K562 (cell line): ENCODE measurements around the gene DNER. TPM values are rescaled to one million over a fixed set of nuclear protein-coding genes. Genes with fewer than 3 reads are reported as not detected.

Experiments
- BACH1 ChIP-seq: fragments of 200-800 bp; sonication (Bioruptor generic); IDR thresholded peaks from 2 replicates; pipeline ENCODE4 v1.6.1; 2016; ENCODE audit warnings: missing genetic modification characterization, missing compliant biosample characterization
- E2F8 ChIP-seq: fragments of 450-650 bp; IDR thresholded peaks from 2 replicates; pipeline ENCODE4 v1.7.1; 2018; ENCODE audit warnings: mild to moderate bottlenecking, low read depth; ENCODE audit not compliant: partially characterized antibody
- EP400 ChIP-seq: fragments of 450-650 bp; IDR thresholded peaks from 2 replicates; pipeline ENCODE4 v1.6.1; 2017; ENCODE audit warnings: antibody characterized with exemption, mild to moderate bottlenecking, moderate library complexity
- HDAC1 ChIP-seq, 2 experiments: fragments of 450-650 bp; IDR thresholded peaks; 2 replicates each; pipeline ENCODE4 v1.6.1; 2016 to 2017; ENCODE audit warnings: inconsistent platforms in 1 of 2, mild to moderate bottlenecking in 1 of 2, moderate library complexity in 1 of 2
- LARP7 ChIP-seq: fragments of 450-650 bp; IDR thresholded peaks from 2 replicates; pipeline ENCODE4 v1.6.1; 2016
- MCM2 ChIP-seq: fragments of 450-650 bp; IDR thresholded peaks from 2 replicates; pipeline ENCODE4 v1.6.1; 2017; ENCODE audit warnings: low read depth, mild to moderate bottlenecking
- POLR2G ChIP-seq: fragments of 200-400 bp; formaldehyde crosslinking; IDR thresholded peaks from 2 replicates; pipeline ENCODE4 v1.6.1; 2017; ENCODE audit warnings: low read depth, mild to moderate bottlenecking, antibody characterized with exemption, low read length, moderate library complexity
- ZBTB2 ChIP-seq: fragments of 450-650 bp; IDR thresholded peaks from 2 replicates; pipeline ENCODE4 v1.6.1; 2016; ENCODE audit warnings: antibody characterized with exemption
- ZNF121 ChIP-seq: sonication (generic); formaldehyde crosslinking; conservative IDR thresholded peaks from 2 replicates; pipeline ENCODE4 v1.8.0; 2022; ENCODE audit warnings: missing genetic modification reagents
- ZNF445 ChIP-seq: fragments of 250-450 bp; sonication (Bioruptor Pico); IDR thresholded peaks from 2 replicates; pipeline ENCODE4 v1.4.0; 2020; ENCODE audit warnings: low read depth, mild to moderate bottlenecking, moderate library complexity
- polyA plus RNA-seq, 8 experiments: library from polyadenylated mRNA; depleted of rRNA in 4 of 8; stranded (reverse) in 5 of 8; unstranded in 3 of 8; fragments of >200 nt; fragmentation: Nextera tagmentation in 2 of 8; fragmentation: Illumina TruSeq in 1 of 8; extraction: Ambion mirVana in 2 of 8; extraction: Trizol in 1 of 8; gene quantifications; 2 replicates each; pipeline versions ENCODE4 v1.2.1 to v1.2.3, GENCODE V29; 2011 to 2014; ENCODE audit warnings: inconsistent platforms in 1 of 8, missing spikeins in 1 of 8
- total RNA-seq, 7 experiments: library from RNA; depleted of rRNA in 6 of 7; stranded (reverse); fragments of >200 nt in 6 of 7; fragmentation: Illumina TruSeq in 2 of 7; extraction: Trizol in 2 of 7; gene quantifications; 2 replicates each; pipeline versions ENCODE4 v1.2.1 to v1.2.3, GENCODE V29; 2011 to 2021; ENCODE audit warnings: low replicate concordance in 1 of 7

Gene DNER
- total and polyA plus RNA-seq, 9 of the 15 experiments (the other 6 are each of a cell fraction or from before 2014, with no cell fraction given): not detected

GRCh38 chr2:229715895-229716507, 1.6 kb upstream of the DNER start (continued):
- TF ChIP-seq E2F8: no peak
- TF ChIP-seq ZNF121 (CRISPR knock-in tag): no peak
- no peak for TF ChIP-seq MCM2
- no peak for TF ChIP-seq ZNF445
- no peak for TF ChIP-seq HDAC1 (IDR thresholded peaks at IDR 0.05)
- TF ChIP-seq ZBTB2: no peak
- TF ChIP-seq BACH1 (tag): no peak
- no peak for TF ChIP-seq EP400
- TF ChIP-seq POLR2G: no peak
- TF ChIP-seq LARP7: no peak
